Endodermal cell (in vitro differentiated cells): Measurements from ENCODE around the gene OTOS. TPM values are rescaled to one million over a fixed set of nuclear protein-coding genes. Genes with fewer than 3 reads are reported as not detected.

Experiments
- DNase-seq: peaks from one replicate; pipeline ENCODE4 v3.0.0-alpha.2; 2017
- H3K27ac ChIP-seq: 2 replicates; pipeline ENCODE4 v1.5.1; 2013; ENCODE audit warnings: mild to moderate bottlenecking, low read depth, low read length, moderate library complexity
- H3K27me3 ChIP-seq: 2 replicates; pipeline ENCODE4 v1.6.1; 2013; ENCODE audit warnings: mild to moderate bottlenecking, low read length, moderate library complexity; ENCODE audit not compliant: insufficient read depth, control insufficient read depth, poor library complexity, severe bottlenecking
- H3K36me3 ChIP-seq: 2 replicates; pipeline ENCODE4 v1.7.0; 2013; ENCODE audit warnings: mild to moderate bottlenecking, low read length, moderate library complexity; ENCODE audit not compliant: control insufficient read depth, insufficient read depth
- H3K4me1 ChIP-seq: one replicate; pipeline ENCODE4 v1.7.0; 2013; ENCODE audit warnings: low read length; ENCODE audit not compliant: control insufficient read depth, insufficient read depth
- H3K4me3 ChIP-seq: 2 replicates; pipeline ENCODE4 v1.5.1; 2013; ENCODE audit warnings: mild to moderate bottlenecking, low read length, moderate library complexity
- H3K9ac ChIP-seq: 2 replicates; pipeline ENCODE4 v1.6.1; 2013; ENCODE audit warnings: mild to moderate bottlenecking, low read length, moderate library complexity; ENCODE audit not compliant: poor library complexity, severe bottlenecking; ENCODE audit errors: extremely low read depth
- H3K9me3 ChIP-seq: 2 replicates; pipeline ENCODE4 v1.6.1; 2013; ENCODE audit warnings: mild to moderate bottlenecking, low read length, moderate library complexity; ENCODE audit not compliant: control insufficient read depth
- H3K27ac Mint-ChIP-seq: 2 replicates; pipeline ENCODE4 v1.8.0; 2020; ENCODE audit warnings: mixed read lengths
- H3K27me3 Mint-ChIP-seq: 2 replicates; pipeline ENCODE4 v1.8.0; 2021; ENCODE audit warnings: mild to moderate bottlenecking, mixed read lengths; ENCODE audit not compliant: insufficient read depth
- H3K36me3 Mint-ChIP-seq: 2 replicates; pipeline ENCODE4 v1.8.0; 2020; ENCODE audit warnings: low read depth, mixed read lengths
- H3K4me1 Mint-ChIP-seq: 2 replicates; pipeline ENCODE4 v1.8.0; 2020; ENCODE audit warnings: mixed read lengths
- H3K4me3 Mint-ChIP-seq: 2 replicates; pipeline ENCODE4 v1.8.0; 2020; ENCODE audit warnings: mild to moderate bottlenecking, moderate library complexity, mixed read lengths
- H3K9me3 Mint-ChIP-seq: 2 replicates; pipeline ENCODE4 v1.8.0; 2020; ENCODE audit warnings: mild to moderate bottlenecking, mixed read lengths
- CTCF ChIP-seq: fragments of 200-600 bp; sonication (generic); conservative IDR thresholded peaks from 2 replicates; pipeline ENCODE4 v1.5.0; 2021; ENCODE audit warnings: antibody characterized with exemption, mild to moderate bottlenecking
- WGBS, 2 experiments: methylation state at CpG; one replicate each; pipeline versions ENCODE4 v1.1.5 to v1.1.7; 2013; ENCODE audit warnings: missing lambda C conversion rate in 2 of 2, mixed read lengths in 1 of 2; ENCODE audit not compliant: insufficient coverage in 1 of 2, insufficient read length in 1 of 2; 5-methylcytosine and 5-hydroxymethylcytosine counted together
- total RNA-seq, 2 donors: library from RNA; stranded (reverse); fragmentation: NEBNext Ultra II Directional in 1 of 2; extraction: Animal tissue kit (Norgen Biotek cat#: 25700) in 1 of 2; gene quantifications; 2 replicates in 1 of 2; 3 replicates in 1 of 2; pipeline ENCODE4 v1.2.1, GENCODE V29; 2021

OTOS gene
- total RNA-seq, 2 donors from 2014 or later = not detected

DNA sequence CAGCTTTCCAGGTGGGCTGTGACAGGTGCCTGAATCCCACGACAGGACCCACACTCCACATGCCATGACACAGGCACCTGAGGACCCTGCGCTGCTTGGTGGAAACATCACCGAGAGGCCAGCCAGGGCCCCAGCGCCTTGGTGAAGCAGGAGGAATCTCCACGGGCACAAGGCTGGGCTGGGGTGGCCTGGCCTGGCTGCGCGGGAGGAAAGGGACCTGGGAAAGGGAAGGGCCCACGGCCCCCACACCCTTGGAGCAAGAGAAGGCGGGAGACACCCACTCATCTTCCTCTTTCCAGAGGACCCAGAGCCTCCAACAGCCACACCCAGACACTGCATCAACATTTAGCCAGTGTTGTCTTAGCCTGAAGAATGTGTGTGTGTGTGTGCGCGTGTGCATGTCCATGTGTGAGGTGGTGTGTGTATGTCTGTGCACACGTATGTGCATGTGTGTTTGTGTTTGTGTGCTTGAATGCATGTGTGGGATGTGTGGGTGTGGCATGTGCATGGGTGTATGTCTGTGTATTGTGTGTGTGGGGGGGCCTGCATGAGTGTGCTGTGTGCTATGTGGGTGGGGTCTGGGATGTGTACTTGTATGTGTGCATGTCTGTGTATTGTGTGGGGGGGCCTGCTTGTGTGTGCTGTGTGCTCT lies 6.3 kb upstream of the OTOS start:
- Histone ChIP-seq H3K4me1 (no peaks in the 10 kb centered on the region), H3K27me3 (peaks cover under 1% of the 10 kb centered on the region), H3K27ac (no peak overlapping the region), H3K9me3 (no peaks in the 10 kb centered on the region), H3K4me3 (no peak overlapping the region), H3K9ac (no peak overlapping the region), H3K36me3 (no peaks in the 10 kb centered on the region)
- 82 to 90% methylated on average over 8 to 12 of the region's 12 CpGs for WGBS, 2 experiments
- Mint-ChIP-seq H3K4me3 (no peak overlapping the region), H3K9me3 (peaks cover 2% of the 10 kb centered on the region), H3K4me1 (no peaks in the 10 kb centered on the region), H3K27me3 (peaks cover 5% of the 10 kb centered on the region), H3K36me3 (no peaks in the 10 kb centered on the region), H3K27ac (no peak overlapping the region)
- no peak for DNase-seq
- no peak for TF ChIP-seq CTCF

GRCh38 chr2:240146141-240146561 lies 5.7 kb upstream of the OTOS start:
- Histone ChIP-seq H3K9me3 (no peaks in the 10 kb centered on the region), H3K27ac (no peak overlapping the region), H3K27me3 (no peaks in the 10 kb centered on the region), H3K9ac (no peak overlapping the region), H3K4me1 (no peaks in the 10 kb centered on the region), H3K36me3 (no peaks in the 10 kb centered on the region), H3K4me3 (no peak overlapping the region)
- peaks cover 2% of the 10 kb centered on the region for H3K9me3 Mint-ChIP-seq
- peaks cover 4% of the 10 kb centered on the region for H3K27me3 Mint-ChIP-seq
- WGBS, 2 experiments = 89 to 91% methylated on average over 4 to 10 of the region's 10 CpGs
- DNase-seq = no peak
- H3K4me3 Mint-ChIP-seq = no peak overlapping the region
- H3K27ac Mint-ChIP-seq = no peak overlapping the region
- H3K36me3 Mint-ChIP-seq = no peaks in the 10 kb centered on the region
- no peak for TF ChIP-seq CTCF
- H3K4me1 Mint-ChIP-seq = no peaks in the 10 kb centered on the region

- Histone ChIP-seq H3K36me3 (no peaks in the 10 kb centered on the region), H3K4me1 (no peaks in the 10 kb centered on the region), H3K27me3 (no peaks in the 10 kb centered on the region), H3K4me3 (no peak overlapping the region), H3K27ac (no peak overlapping the region), H3K9me3 (no peaks in the 10 kb centered on the region), H3K9ac (no peak overlapping the region)
- no peak for TF ChIP-seq CTCF
- DNase-seq = no peak
- 88 to 93% methylated on average over 8 to 13 of the region's 13 CpGs for WGBS, 2 experiments
- Mint-ChIP-seq H3K9me3 (peaks cover 2% of the 10 kb centered on the region), H3K4me1 (no peaks in the 10 kb centered on the region), H3K4me3 (no peak overlapping the region), H3K27ac (no peak overlapping the region), H3K36me3 (no peaks in the 10 kb centered on the region), H3K27me3 (peaks cover 4% of the 10 kb centered on the region)
These were observed 5.0 kb upstream of the OTOS start for GRCh38 chr2:240145461-240145860.
